Hepatic stellate cell (primary cell): Measurements from ENCODE around the gene STAT6.

Experiments
- DNase-seq: peaks from one replicate; pipeline ENCODE4 v3.0.0; 2011; ENCODE audit warnings: low spot score

Gene STAT6

GRCh38 chr12:57048423-57049118 lies 62.6 kb downstream of the STAT6 start:
- DNase-seq = no peak

GRCh38 chr12:57047981-57048380 lies 63.2 kb downstream of the STAT6 start:
- peak; percentile 28 for DNase-seq

DNA sequence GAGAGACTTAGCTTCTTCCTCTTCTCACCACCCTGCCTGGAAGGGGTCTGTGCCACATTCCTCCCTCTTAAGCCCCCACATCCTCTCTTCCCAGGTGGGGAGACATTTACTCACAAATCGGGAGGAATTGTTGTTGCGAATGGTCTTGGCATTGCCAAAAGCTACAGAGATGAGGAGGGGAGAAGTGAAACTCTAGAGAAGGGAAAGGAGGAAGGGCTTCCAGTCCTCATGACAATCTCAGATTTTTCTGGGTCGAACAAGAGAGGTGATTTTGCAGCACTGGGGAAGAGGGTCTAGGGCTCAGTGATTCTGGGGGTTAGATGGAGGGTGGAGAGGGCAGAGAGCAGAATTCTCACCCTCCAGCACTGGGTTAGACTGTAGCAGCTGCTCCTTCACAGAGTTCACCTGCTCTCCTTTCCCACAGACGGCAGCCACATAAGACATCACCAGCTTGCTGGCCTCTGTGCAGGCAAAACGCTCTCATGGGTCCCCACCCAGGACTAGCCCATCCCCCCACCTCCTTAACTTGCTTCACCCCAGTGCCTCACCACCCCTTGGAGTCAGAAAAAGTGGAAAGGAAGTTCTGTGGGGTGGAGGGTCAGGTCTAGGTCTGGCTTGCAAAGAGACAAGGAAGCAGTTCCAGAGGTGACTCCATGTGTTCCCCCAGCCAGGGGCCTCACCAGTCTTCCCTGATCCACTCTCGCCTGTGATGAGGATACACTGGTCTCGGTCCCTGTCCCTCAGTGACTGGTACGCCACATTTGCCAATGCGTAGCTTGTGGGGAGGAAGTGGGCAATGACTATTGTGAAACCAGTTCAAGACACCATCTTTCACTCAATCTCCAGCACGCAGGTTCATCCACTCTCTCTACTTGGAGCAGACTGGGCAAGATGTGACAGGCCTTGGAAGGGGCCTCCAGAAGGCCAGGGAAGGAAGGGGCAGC lies 63.9 kb downstream of the STAT6 start:
- no peak for DNase-seq

DNA sequence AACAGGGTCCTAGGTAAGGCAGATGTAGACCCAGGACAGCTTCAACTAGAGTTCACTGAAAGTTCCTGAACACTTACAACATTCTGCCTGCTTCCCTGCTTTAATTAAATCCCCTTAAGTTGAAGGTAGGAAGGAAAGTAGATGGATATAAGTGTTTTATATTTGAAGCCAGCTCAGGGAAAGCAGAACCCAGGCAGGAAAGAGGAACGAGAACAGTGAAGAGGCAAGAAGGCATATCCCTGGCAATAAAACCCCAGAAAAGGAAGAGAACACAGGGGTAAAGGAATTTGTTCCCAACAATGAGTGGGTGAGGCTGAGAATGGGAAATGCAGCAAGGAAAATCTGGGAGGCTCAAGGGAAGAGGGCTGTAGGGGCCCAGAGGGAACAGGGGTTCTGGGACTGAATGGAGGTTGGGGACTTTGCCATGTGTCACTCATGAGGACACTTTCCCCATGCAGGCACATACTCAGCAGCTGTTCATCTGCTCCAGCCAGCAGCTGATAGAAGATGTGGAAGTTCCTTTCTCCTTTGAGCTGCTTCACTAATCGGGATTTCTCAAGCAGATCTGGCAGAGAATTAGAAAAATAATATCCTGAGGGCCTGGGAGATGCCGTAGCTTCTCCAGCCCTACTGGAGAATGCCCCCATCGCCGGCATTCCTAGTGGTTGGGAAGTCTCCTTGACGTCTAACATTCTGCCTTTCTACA lies 64.9 kb downstream of the STAT6 start:
- no peak for DNase-seq
